Kidney capillary endothelial cell (primary cell): ENCODE data around the gene ANKRD65.
"Not testable (repeated sequence)": the region's sequence is repeated elsewhere in the genome, so short reads cannot be mapped to it uniquely, and the experiment has no call there.

Experiments
- DNase-seq: peaks from one replicate; pipeline ENCODE4 v3.0.0-alpha.2; 2018; ENCODE audit warnings: low spot score

The ANKRD65 gene

GRCh38 chr1:1430114-1430982 lies 9.3 kb upstream of the ANKRD65 start:
- peak; percentile 76 for DNase-seq

GRCh38 chr1:1429671-1430073 lies 8.6 kb upstream of the ANKRD65 start:
- no peak for DNase-seq

- not testable (repeated sequence) for DNase-seq
Observed at GRCh38 chr1:1428967-1429366, 7.9 kb upstream of the ANKRD65 start.

- DNase-seq: no peak
Observed at GRCh38 chr1:1428174-1428573, 7.1 kb upstream of the ANKRD65 start.

GRCh38 chr1:1427820-1428148 lies 6.7 kb upstream of the ANKRD65 start:
- DNase-seq: no peak

- no peak for DNase-seq
Observed at GRCh38 chr1:1427106-1427819, 6.2 kb upstream of the ANKRD65 start.

GRCh38 chr1:1426496-1427105 lies 5.5 kb upstream of the ANKRD65 start:
- DNase-seq: no peak

- DNase-seq: no peak
Observed at GRCh38 chr1:1425753-1426495, 4.8 kb upstream of the ANKRD65 start.

GRCh38 chr1:1425426-1425752 lies 4.3 kb upstream of the ANKRD65 start:
- DNase-seq: no peak

- no peak for DNase-seq
Observed at GRCh38 chr1:1424707-1425106, 3.6 kb upstream of the ANKRD65 start.

GRCh38 chr1:1423245-1423597 lies 2.1 kb upstream of the ANKRD65 start:
- no peak for DNase-seq

- no peak for DNase-seq
Observed at GRCh38 chr1:1422465-1423244, 1.6 kb upstream of the ANKRD65 start.

GRCh38 chr1:1421907-1422464 lies 910 bp upstream of the ANKRD65 start:
- no peak for DNase-seq

- DNase-seq: no peak
Observed at GRCh38 chr1:1420654-1421141, 378 bp downstream of the ANKRD65 start.

- no peak for DNase-seq
Observed at GRCh38 chr1:1419813-1420653, 1.0 kb downstream of the ANKRD65 start.

GRCh38 chr1:1419363-1419812 lies 1.7 kb downstream of the ANKRD65 start:
- no peak for DNase-seq

- no peak for DNase-seq
Observed at GRCh38 chr1:1418464-1419362, 2.4 kb downstream of the ANKRD65 start.

- DNase-seq: not testable (repeated sequence)
Observed at GRCh38 chr1:1417825-1418463, 3.1 kb downstream of the ANKRD65 start.

- not testable (repeated sequence) for DNase-seq
Observed at GRCh38 chr1:1417396-1417795, 3.7 kb downstream of the ANKRD65 start.
